GM10266 (cell line): Measurements from ENCODE around the gene U2SURP.
A peak's percentile ranks its signal among the peaks of the same experiment; 100 is the strongest.

Experiments used
- DNase-seq: peaks from one replicate; pipeline ENCODE4 v3.0.0; 2012; ENCODE audit errors: extremely low spot score
- CTCF ChIP-seq: IDR thresholded peaks from 2 replicates; pipeline ENCODE4 v1.5.1; 2012; ENCODE audit warnings: mild to moderate bottlenecking, low read depth; ENCODE audit not compliant: control insufficient read depth, insufficient read depth; ENCODE audit errors: missing control alignments

The U2SURP gene

GRCh38 chr3:143001369-143002082, at the start of gene U2SURP:
Gene U2SURP, plus strand, starts transcription at chr3:143001570. Its CDS starts 59 bp downstream, at chr3:143001629.
- no peak for TF ChIP-seq CTCF

GRCh38 chr3:142951794-142952193, 49.6 kb upstream of the U2SURP start:
- DNase-seq, result no peak
- TF ChIP-seq CTCF, result no peak

More at GRCh38 chr3:143001369-143002082, at the start of gene U2SURP:
- DNase-seq, result peak; percentile 88

GRCh38 chr3:142952272-142953193, 48.8 kb upstream of the U2SURP start:
- no peak for DNase-seq
- TF ChIP-seq CTCF, result no peak

- no peak for DNase-seq
Measured at GRCh38 chr3:142953443-142953842, 47.9 kb upstream of the U2SURP start.

GRCh38 chr3:142958707-142959106, 42.7 kb upstream of the U2SURP start:
- no peak for DNase-seq
- no peak for TF ChIP-seq CTCF

More at GRCh38 chr3:142953443-142953842, 47.9 kb upstream of the U2SURP start:
- TF ChIP-seq CTCF, result no peak

- TF ChIP-seq CTCF, result no peak
- DNase-seq, result no peak
Measured at GRCh38 chr3:142960322-142960850, 41.0 kb upstream of the U2SURP start.
